Measurements from ENCODE around the gene TP53I13. TPM values are rescaled to one million over a fixed set of nuclear protein-coding genes. Genes with fewer than 3 reads are reported as not detected.

The TP53I13 gene
- total RNA-seq, 1 donor from 2014 or later: 49.8 TPM

- peak; percentile 89 for DNase-seq (ENCODE audit: low spot score)
- peaks cover 69% of the 10 kb centered on the region for H3K4me1 Mint-ChIP-seq (ENCODE audit: low read depth)
Measured at GRCh38 chr17:29590411-29591145, 22.1 kb downstream of the TP53I13 start.

GRCh38 chr17:29591146-29591736, 22.7 kb downstream of the TP53I13 start:
- H3K4me3 Mint-ChIP-seq (ENCODE audit: unreplicated experiment): peak overlapping the region; percentile 69
- H3K27me3 Mint-ChIP-seq (ENCODE audit: low read depth): no peaks in the 10 kb centered on the region
- no peaks in the 10 kb centered on the region for H3K36me3 Mint-ChIP-seq (ENCODE audit: low read depth)
- H3K4me1 Mint-ChIP-seq (ENCODE audit: low read depth): peaks cover 66% of the 10 kb centered on the region
- TF ChIP-seq, protein P1, sequence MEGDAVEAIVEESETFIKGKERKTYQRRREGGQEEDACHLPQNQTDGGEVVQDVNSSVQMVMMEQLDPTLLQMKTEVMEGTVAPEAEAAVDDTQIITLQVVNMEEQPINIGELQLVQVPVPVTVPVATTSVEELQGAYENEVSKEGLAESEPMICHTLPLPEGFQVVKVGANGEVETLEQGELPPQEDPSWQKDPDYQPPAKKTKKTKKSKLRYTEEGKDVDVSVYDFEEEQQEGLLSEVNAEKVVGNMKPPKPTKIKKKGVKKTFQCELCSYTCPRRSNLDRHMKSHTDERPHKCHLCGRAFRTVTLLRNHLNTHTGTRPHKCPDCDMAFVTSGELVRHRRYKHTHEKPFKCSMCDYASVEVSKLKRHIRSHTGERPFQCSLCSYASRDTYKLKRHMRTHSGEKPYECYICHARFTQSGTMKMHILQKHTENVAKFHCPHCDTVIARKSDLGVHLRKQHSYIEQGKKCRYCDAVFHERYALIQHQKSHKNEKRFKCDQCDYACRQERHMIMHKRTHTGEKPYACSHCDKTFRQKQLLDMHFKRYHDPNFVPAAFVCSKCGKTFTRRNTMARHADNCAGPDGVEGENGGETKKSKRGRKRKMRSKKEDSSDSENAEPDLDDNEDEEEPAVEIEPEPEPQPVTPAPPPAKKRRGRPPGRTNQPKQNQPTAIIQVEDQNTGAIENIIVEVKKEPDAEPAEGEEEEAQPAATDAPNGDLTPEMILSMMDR (IDR thresholded peaks at IDR 0.05): no peak
- peak overlapping the region; percentile 88 for H3K27ac Mint-ChIP-seq (ENCODE audit: unreplicated experiment)
- no peaks in the 10 kb centered on the region for H3K9me3 Mint-ChIP-seq (ENCODE audit: low read depth)
- peak; percentile 84 for DNase-seq (ENCODE audit: low spot score)

More at GRCh38 chr17:29590411-29591145, 22.1 kb downstream of the TP53I13 start:
- Mint-ChIP-seq H3K36me3 (ENCODE audit: low read depth) (no peaks in the 10 kb centered on the region), H3K9me3 (ENCODE audit: low read depth) (no peaks in the 10 kb centered on the region), H3K4me3 (ENCODE audit: unreplicated experiment) (peak overlapping the region; percentile 69), H3K27me3 (ENCODE audit: low read depth) (no peaks in the 10 kb centered on the region), H3K27ac (ENCODE audit: unreplicated experiment) (peak overlapping the region; percentile 88)
- TF ChIP-seq, protein P1 (IDR thresholded peaks at IDR 0.05): no peak

DNA sequence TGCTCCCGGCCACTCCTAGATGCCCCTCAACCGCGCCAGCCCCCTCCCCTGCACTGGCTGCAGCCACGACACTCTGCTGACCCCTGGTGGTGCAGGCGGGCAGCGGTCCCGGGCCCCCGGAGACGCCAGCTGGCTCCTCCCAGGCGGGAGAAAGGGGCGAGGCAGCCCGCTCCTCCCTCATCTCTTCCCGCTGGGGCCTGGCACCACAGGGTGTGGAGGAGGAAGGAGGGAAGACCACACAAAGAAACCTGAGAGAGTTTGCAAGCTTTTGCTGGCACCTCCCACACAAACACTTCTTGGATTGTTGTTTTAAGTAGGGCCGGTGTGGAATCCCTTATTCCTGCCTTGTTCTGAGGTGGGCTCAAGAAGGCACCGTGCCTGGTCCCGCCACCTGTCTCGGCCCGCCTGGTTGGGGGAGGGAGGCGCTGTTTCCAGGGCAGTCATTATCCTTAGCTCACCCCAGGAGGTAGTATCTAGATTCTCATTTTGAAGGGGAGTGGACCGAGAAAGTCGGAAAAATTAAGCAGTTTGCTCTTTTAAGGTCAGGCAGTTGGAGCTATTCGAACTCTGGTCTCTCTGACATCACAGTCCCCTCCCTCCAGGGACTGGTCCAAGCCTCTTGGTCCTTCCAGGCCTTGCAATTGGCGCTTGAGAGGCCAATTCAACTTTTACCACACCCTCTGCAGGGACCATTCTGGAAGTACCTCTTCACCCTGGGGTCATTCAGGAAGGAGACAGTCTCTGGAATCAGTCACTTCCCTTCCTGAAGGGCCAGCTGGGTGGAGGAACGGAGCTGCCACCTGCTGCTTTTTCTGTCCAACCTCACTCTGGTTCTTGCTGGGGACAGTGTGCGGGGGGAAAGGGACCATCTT, 23.5 kb downstream of the TP53I13 start:
- Mint-ChIP-seq H3K4me1 (ENCODE audit: low read depth) (peaks cover 66% of the 10 kb centered on the region), H3K9me3 (ENCODE audit: low read depth) (no peaks in the 10 kb centered on the region), H3K27me3 (ENCODE audit: low read depth) (no peaks in the 10 kb centered on the region), H3K4me3 (ENCODE audit: unreplicated experiment) (peak overlapping the region; percentile 69), H3K27ac (ENCODE audit: unreplicated experiment) (peak overlapping the region; percentile 88), H3K36me3 (ENCODE audit: low read depth) (no peaks in the 10 kb centered on the region)
- DNase-seq (ENCODE audit: low spot score): peak; percentile 97
- TF ChIP-seq, protein P1 (IDR thresholded peaks at IDR 0.05): peak; percentile 97

DNA sequence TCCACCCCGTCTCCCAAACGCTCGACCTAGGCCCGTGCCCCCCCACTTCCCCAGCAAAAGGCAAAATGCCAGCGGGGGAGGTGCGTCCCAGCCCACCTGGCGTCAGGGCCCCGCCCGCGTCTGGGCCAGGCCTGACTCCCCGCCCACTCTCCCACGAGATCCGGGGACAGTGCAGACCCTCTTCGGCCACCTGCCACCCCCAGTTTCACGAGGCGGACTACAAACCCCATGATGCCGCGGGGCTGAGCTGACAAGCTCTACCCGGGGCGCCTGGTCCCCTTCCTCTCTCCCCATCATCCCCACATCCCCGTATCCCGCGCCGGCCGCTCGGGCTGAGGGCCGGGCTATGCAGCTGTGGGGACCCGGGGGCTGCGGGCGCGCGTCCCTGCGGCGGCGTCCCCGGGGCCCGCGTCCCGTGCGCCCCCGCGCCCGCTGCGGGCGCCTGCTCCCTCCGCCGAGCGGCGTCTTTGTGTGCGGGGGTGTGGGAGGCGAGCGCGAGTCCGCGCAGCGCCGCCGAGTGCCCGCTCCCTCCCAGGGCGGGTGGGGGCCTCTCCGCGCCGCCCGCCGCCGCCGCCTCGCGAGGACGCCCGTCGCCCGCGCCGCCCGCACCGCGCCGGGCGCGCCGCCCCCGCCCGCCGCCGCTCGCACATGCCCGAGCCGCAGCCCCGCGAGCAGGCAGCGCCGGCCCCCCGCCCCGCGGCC, 24.5 kb downstream of the TP53I13 start, which contains the start of gene ANKRD13B:
Gene ANKRD13B, plus strand, starts transcription at position 283 of the 702 bp plus-strand sequence. CDS start 490 bp downstream, outside the sequence.
- TF ChIP-seq, protein P1 (IDR thresholded peaks at IDR 0.05): no peak
- Mint-ChIP-seq H3K36me3 (ENCODE audit: low read depth) (no peaks in the 10 kb centered on the region), H3K9me3 (ENCODE audit: low read depth) (no peaks in the 10 kb centered on the region), H3K4me3 (ENCODE audit: unreplicated experiment) (peak within 1 kb of the TSS; percentile 71), H3K27me3 (ENCODE audit: low read depth) (no peaks in the 10 kb centered on the region), H3K27ac (ENCODE audit: unreplicated experiment) (peak within 1 kb of the TSS; percentile 88), H3K4me1 (ENCODE audit: low read depth) (peaks cover 64% of the 10 kb centered on the region)
- DNase-seq (ENCODE audit: low spot score): peak; percentile 92

All from chondrocyte (in vitro differentiated cells).